ENCODE data around the gene ANO2. TPM values are rescaled to one million over a fixed set of nuclear protein-coding genes. Genes with fewer than 3 reads are reported as not detected.

Gene ANO2
- total RNA-seq, 1 donor from 2014 or later: not detected

- DNase-seq (ENCODE audit: low read depth): no peak
- H3K4me3 ChIP-seq (ENCODE audit: low read depth, low read length): no peak overlapping the region
- FAIRE-seq: no peak
- no peaks in the 10 kb centered on the region for H3K36me3 ChIP-seq (ENCODE audit: control insufficient read depth, insufficient read depth, low read length)
- TF ChIP-seq CTCF (IDR thresholded peaks at IDR 0.05; ENCODE audit: insufficient read depth, low read length, severe bottlenecking): no peak
- no peaks in the 10 kb centered on the region for H3K27me3 ChIP-seq (ENCODE audit: control insufficient read depth, insufficient read depth, low read length)
Measured at GRCh38 chr12:5900533-5901205, 44.4 kb downstream of the ANO2 start.

GRCh38 chr12:5900076-5900475, 45.0 kb downstream of the ANO2 start:
- no peak for TF ChIP-seq CTCF (IDR thresholded peaks at IDR 0.05; ENCODE audit: insufficient read depth, low read length, severe bottlenecking)
- DNase-seq (ENCODE audit: low read depth) (no peak), FAIRE-seq (no peak)
- Histone ChIP-seq H3K36me3 (ENCODE audit: control insufficient read depth, insufficient read depth, low read length) (no peaks in the 10 kb centered on the region), H3K27me3 (ENCODE audit: control insufficient read depth, insufficient read depth, low read length) (no peaks in the 10 kb centered on the region), H3K4me3 (ENCODE audit: low read depth, low read length) (no peak overlapping the region)

- no peak for TF ChIP-seq CTCF (IDR thresholded peaks at IDR 0.05; ENCODE audit: insufficient read depth, low read length, severe bottlenecking)
- no peaks in the 10 kb centered on the region for H3K27me3 ChIP-seq (ENCODE audit: control insufficient read depth, insufficient read depth, low read length)
- DNase-seq (ENCODE audit: low read depth) (no peak), FAIRE-seq (no peak)
- H3K4me3 ChIP-seq (ENCODE audit: low read depth, low read length): no peak overlapping the region
- no peaks in the 10 kb centered on the region for H3K36me3 ChIP-seq (ENCODE audit: control insufficient read depth, insufficient read depth, low read length)
Measured at GRCh38 chr12:5899675-5900074, 45.4 kb downstream of the ANO2 start.

- TF ChIP-seq CTCF (IDR thresholded peaks at IDR 0.05; ENCODE audit: insufficient read depth, low read length, severe bottlenecking): no peak
- H3K27me3 ChIP-seq (ENCODE audit: control insufficient read depth, insufficient read depth, low read length): no peaks in the 10 kb centered on the region
- no peaks in the 10 kb centered on the region for H3K36me3 ChIP-seq (ENCODE audit: control insufficient read depth, insufficient read depth, low read length)
- DNase-seq (ENCODE audit: low read depth): no peak
- FAIRE-seq: no peak
- no peak overlapping the region for H3K4me3 ChIP-seq (ENCODE audit: low read depth, low read length)
Measured at GRCh38 chr12:5898874-5899273, 46.2 kb downstream of the ANO2 start.

- no peak for FAIRE-seq
- no peaks in the 10 kb centered on the region for H3K27me3 ChIP-seq (ENCODE audit: control insufficient read depth, insufficient read depth, low read length)
- DNase-seq (ENCODE audit: low read depth): no peak
- TF ChIP-seq CTCF (IDR thresholded peaks at IDR 0.05; ENCODE audit: insufficient read depth, low read length, severe bottlenecking): no peak
- no peaks in the 10 kb centered on the region for H3K36me3 ChIP-seq (ENCODE audit: control insufficient read depth, insufficient read depth, low read length)
- no peak overlapping the region for H3K4me3 ChIP-seq (ENCODE audit: low read depth, low read length)
Measured at GRCh38 chr12:5889381-5890047, 55.5 kb downstream of the ANO2 start.

All from bronchial epithelial cell (primary cell).